ENCODE results near the gene ADCY2. TPM values are rescaled to one million over a fixed set of nuclear protein-coding genes. Genes with fewer than 3 reads are reported as not detected.
A peak's percentile ranks its signal among the peaks of the same experiment; 100 is the strongest.

ADCY2 gene
- total and polyA plus RNA-seq, 2 of the 13 experiments (the other 11 are each of a cell fraction or from before 2014, with no cell fraction given), result not detected

- intact Hi-C loops (cut with micrococcal nuclease; ENCODE audit: unreplicated experiment), result no loop called here
- DNase-seq (ENCODE audit: low spot score) (no peak), FAIRE-seq (no peak), ATAC-seq (no peak)
- in situ Hi-C loops (cut with HindIII; ENCODE audit: extremely low pct_ligation_motif_present, low pct_unique_long_range_greater_than_20kb), result loop anchor here (25.0 kb wide), 1 partner anchor 491 kb away; no protein-coding TSS in a partner anchor
- Histone ChIP-seq H3K4me3 (replicated peaks in 1 of 3; ENCODE audit: insufficient read depth in 1 of 3, low read depth in 2 of 3, low read length in 3 of 3) (no peak overlapping the region), H3K27ac (ENCODE audit: extremely low read length, insufficient read depth, low read length) (no peak overlapping the region), H3K79me2 (ENCODE audit: insufficient read depth, low read length) (no peaks in the 10 kb centered on the region), H2AFZ (ENCODE audit: low read length) (no peak overlapping the region), H4K20me1 (ENCODE audit: insufficient read depth, low read length) (no peaks in the 10 kb centered on the region), H3K9me3 (ENCODE audit: low read length) (no peaks in the 10 kb centered on the region), H3K4me1 (ENCODE audit: insufficient read depth, low read length) (no peaks in the 10 kb centered on the region), H3K27me3 (ENCODE audit: control insufficient read depth in 1 of 2, insufficient read depth in 2 of 2, low read length in 2 of 2) (peaks cover 4 to 22% of the 10 kb centered on the region in 2 experiments; a peak in 3 of 5 replicates), H3K36me3 (replicated peaks in 1 of 2; ENCODE audit: control insufficient read depth in 1 of 2, insufficient read depth in 2 of 2, low read length in 2 of 2) (no peaks in the 10 kb centered on the region), H3K9ac (ENCODE audit: insufficient read depth, low read depth, low read length) (no peak overlapping the region), H3K4me2 (ENCODE audit: low read depth, low read length) (no peak overlapping the region)
- BruUV-seq (replicated peaks), result no TSS peak
- TF ChIP-seq ZNF24 (IDR thresholded peaks at IDR 0.05), result no peak
- no peak for TF ChIP-seq ZNF263 (CRISPR knock-in tag; IDR thresholded peaks at IDR 0.05)
- 4% methylated on average over 1 of the region's 1 CpG for WGBS (ENCODE audit: low lambda C conversion rate)
- ChIA-PET CTCF (ENCODE audit: low intra/inter-chr PET ratio, low total read pairs) (no interaction called here), POLR2A (no interaction called here)
Observed at GRCh38 chr5:7753596-7753995, 357.7 kb downstream of the ADCY2 start.

GRCh38 chr5:7754490-7754889, 358.6 kb downstream of the ADCY2 start:
- Histone ChIP-seq H3K9me3 (ENCODE audit: low read length) (no peaks in the 10 kb centered on the region), H3K9ac (ENCODE audit: insufficient read depth, low read depth, low read length) (no peak overlapping the region), H3K27me3 (ENCODE audit: control insufficient read depth in 1 of 2, insufficient read depth in 2 of 2, low read length in 2 of 2) (peaks cover 4 to 27% of the 10 kb centered on the region in 2 experiments; a peak in 3 of 5 replicates), H3K79me2 (ENCODE audit: insufficient read depth, low read length) (no peaks in the 10 kb centered on the region), H4K20me1 (ENCODE audit: insufficient read depth, low read length) (no peaks in the 10 kb centered on the region), H3K4me1 (ENCODE audit: insufficient read depth, low read length) (no peaks in the 10 kb centered on the region), H3K4me2 (ENCODE audit: low read depth, low read length) (no peak overlapping the region), H3K4me3 (replicated peaks in 1 of 3; ENCODE audit: insufficient read depth in 1 of 3, low read depth in 2 of 3, low read length in 3 of 3) (no peak overlapping the region), H3K27ac (ENCODE audit: extremely low read length, insufficient read depth, low read length) (no peak overlapping the region), H3K36me3 (replicated peaks in 1 of 2; ENCODE audit: control insufficient read depth in 1 of 2, insufficient read depth in 2 of 2, low read length in 2 of 2) (no peaks in the 10 kb centered on the region), H2AFZ (ENCODE audit: low read length) (no peak overlapping the region)
- BruUV-seq (replicated peaks), result no TSS peak
- intact Hi-C loops (cut with micrococcal nuclease; ENCODE audit: unreplicated experiment), result loop anchor here (2.0 kb wide), 1 partner anchor 494 kb away; no protein-coding TSS in a partner anchor
- TF ChIP-seq ZBTB40 (IDR thresholded peaks at IDR 0.05), result peak; percentile 85
- no peak for TF ChIP-seq ZBTB40 (CRISPR knock-in tag; IDR thresholded peaks at IDR 0.05)
- no peak for TF ChIP-seq NBN (conservative IDR thresholded peaks at IDR 0.05)
- FAIRE-seq, result no peak
- CTCF ChIA-PET (ENCODE audit: low intra/inter-chr PET ratio, low total read pairs), result interaction anchor here (1.9 kb wide), 1 partner anchor 493 kb away, joined by 16 read pairs; no protein-coding TSS in a partner anchor
- WGBS (ENCODE audit: low lambda C conversion rate), result 47% methylated on average over 6 of the region's 6 CpGs
- POLR2A ChIA-PET, result no interaction called here
- in situ Hi-C loops (cut with HindIII; ENCODE audit: extremely low pct_ligation_motif_present, low pct_unique_long_range_greater_than_20kb), result loop anchor here (25.0 kb wide), 1 partner anchor 492 kb away; no protein-coding TSS in a partner anchor
- no peak for DNase-seq (ENCODE audit: low spot score)
- no peak for ATAC-seq
